PC-3 (cell line): ENCODE data around the gene NEK11. TPM values are rescaled to one million over a fixed set of nuclear protein-coding genes. Genes with fewer than 3 reads are reported as not detected.

Experiments
- ATAC-seq: fragments of 200-7000 bp; cut with Tn5 transposase; 2 replicates; pipeline ENCODE4 v1.9.1; 2020; ENCODE audit warnings: mild to moderate bottlenecking, moderate library complexity
- BruUV-seq: library from RNA; stranded (reverse); fragments of 400-500 nt; replicated peaks from 2 replicates; lab custom pipeline; 2021; lab: Mats Ljungman, UMichigan
- CTCF ChIA-PET: fragments of 300-600 bp; sonication (Branson Sonifier 250); formaldehyde crosslinking; loops from one replicate; lab custom pipeline; 2022; ENCODE audit warnings: antibody characterized with exemption; lab: Charles Lee
- POLR2A ChIA-PET: fragments of 300-600 bp; sonication (Branson Sonifier 250); formaldehyde crosslinking; loops from one replicate; lab custom pipeline; 2022; ENCODE audit warnings: antibody characterized with exemption; ENCODE audit not compliant: unreplicated experiment; lab: Charles Lee
- DNase-seq: peaks from one replicate; pipeline ENCODE4 v3.0.0-alpha.2; 2015
- H2AFZ ChIP-seq: fragments of 300-600 bp; sonication (generic); 2 replicates; pipeline ENCODE4 v1.6.0; 2016; ENCODE audit warnings: antibody characterized with exemption, low read length
- H3F3A ChIP-seq: fragments of 300-600 bp; sonication (generic); one replicate; pipeline ENCODE4 v1.6.0; 2017; ENCODE audit warnings: antibody characterized with exemption, low read length, control low read depth, mild to moderate bottlenecking; ENCODE audit not compliant: unreplicated experiment
- H3K27ac ChIP-seq: fragments of 300-600 bp; sonication (generic); 2 replicates; pipeline ENCODE4 v1.5.1; 2016; ENCODE audit warnings: mild to moderate bottlenecking, low read length
- H3K27me3 ChIP-seq: fragments of 300-600 bp; sonication (generic); 2 replicates; pipeline ENCODE4 v1.6.1; 2016; ENCODE audit warnings: low read length, mixed read lengths
- H3K36me3 ChIP-seq: fragments of 300-600 bp; sonication (generic); 2 replicates; pipeline ENCODE4 v1.6.1; 2016; ENCODE audit warnings: low read depth, mixed run types, low read length, mixed read lengths
- H3K4me1 ChIP-seq: fragments of 300-600 bp; sonication (generic); 2 replicates; pipeline ENCODE4 v1.5.1; 2016; ENCODE audit warnings: low read length; ENCODE audit not compliant: insufficient read depth
- H3K4me2 ChIP-seq: fragments of 300-600 bp; sonication (generic); 2 replicates; pipeline ENCODE4 v1.6.0; 2016; ENCODE audit warnings: low read length
- H3K4me3 ChIP-seq: fragments of 300-600 bp; sonication (generic); 2 replicates; pipeline ENCODE4 v1.5.1; 2016; ENCODE audit warnings: mild to moderate bottlenecking, low read length, mixed read lengths
- H3K79me2 ChIP-seq: fragments of 300-600 bp; sonication (generic); 2 replicates; pipeline ENCODE4 v1.6.1; 2017; ENCODE audit warnings: low read length, mixed read lengths
- H3K9ac ChIP-seq: fragments of 300-600 bp; sonication (generic); 2 replicates; pipeline ENCODE4 v1.6.0; 2016; ENCODE audit warnings: mild to moderate bottlenecking, low read length
- H3K9me2 ChIP-seq: fragments of 300-600 bp; sonication (generic); replicated peaks from 2 replicates; pipeline ENCODE4 v1.6.1; 2016; ENCODE audit warnings: mixed run types, low read length, mixed read lengths
- H3K9me3 ChIP-seq: fragments of 300-600 bp; sonication (generic); 2 replicates; pipeline ENCODE4 v1.6.1; 2016; ENCODE audit warnings: low read length, mixed read lengths
- H4K20me1 ChIP-seq: fragments of 300-600 bp; sonication (generic); 2 replicates; pipeline ENCODE4 v1.6.1; 2016; ENCODE audit warnings: low read length, mixed read lengths
- CTCF ChIP-seq: fragments of 300-600 bp; sonication (generic); conservative IDR thresholded peaks from 2 replicates; pipeline ENCODE4 v1.5.1; 2017; ENCODE audit warnings: antibody characterized with exemption, low read depth, mild to moderate bottlenecking, low read length
- EZH2 ChIP-seq: fragments of 300-600 bp; sonication (generic); IDR thresholded peaks from one replicate; pipeline ENCODE4 v1.6.1; 2017; ENCODE audit warnings: antibody characterized with exemption, mild to moderate bottlenecking, low read length; ENCODE audit not compliant: unreplicated experiment
- EZH2phosphoT487 ChIP-seq: fragments of 300-600 bp; sonication (generic); IDR thresholded peaks from 2 replicates; pipeline ENCODE4 v1.6.1; 2018; ENCODE audit warnings: mild to moderate bottlenecking, antibody characterized with exemption, low read length, borderline replicate concordance
- intact Hi-C: fragments of 100-400 bp; cut with micrococcal nuclease; formaldehyde crosslinking; loops from 2 replicates; pipeline ENCODE4 v1.9.0; 2023
- total RNA-seq: library from RNA; depleted of rRNA; stranded (reverse); fragments of >200 nt; gene quantifications from 2 replicates; pipeline ENCODE4 v1.2.3, GENCODE V29; 2014

Gene NEK11
- total RNA-seq, 1 experiment from 2014 or later, result 3.1 TPM

DNA sequence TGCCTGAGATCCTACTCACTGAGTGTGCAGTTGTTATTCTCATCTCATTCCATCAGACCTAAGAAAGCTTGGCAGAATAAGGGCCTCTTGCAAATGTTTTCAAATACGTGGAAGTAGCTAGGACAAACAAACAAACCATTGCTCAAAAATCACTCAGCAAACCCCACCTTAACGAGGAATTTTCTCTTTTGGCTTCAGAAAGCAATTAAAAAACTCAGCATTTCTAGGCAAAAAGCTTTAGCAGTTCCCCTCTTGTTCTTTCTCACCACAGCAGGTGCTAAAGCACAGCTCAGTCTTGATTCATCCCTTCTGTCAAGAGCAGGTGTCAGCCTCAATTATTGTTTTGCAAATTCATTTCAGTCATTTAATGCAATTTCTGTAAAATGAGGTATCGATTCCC is 296.3 kb downstream of the NEK11 start:
- DNase-seq, result no peak
- ChIA-PET POLR2A (no interaction called here), CTCF (no interaction called here)
- Histone ChIP-seq H2AFZ (no peak overlapping the region), H3K36me3 (no peaks in the 10 kb centered on the region), H3K4me1 (peaks cover 3% of the 10 kb centered on the region; the same call in 1 of the 2 replicates), H3K9me3 (no peaks in the 10 kb centered on the region), H3K9me2 (no peaks in the 10 kb centered on the region), H3K79me2 (no peaks in the 10 kb centered on the region), H3K4me3 (no peak overlapping the region), H3F3A (no peaks in the 10 kb centered on the region), H3K27me3 (no peaks in the 10 kb centered on the region), H4K20me1 (no peaks in the 10 kb centered on the region), H3K9ac (no peak overlapping the region), H3K4me2 (no peak overlapping the region), H3K27ac (no peak overlapping the region)
- no peak for ATAC-seq
- intact Hi-C loops, result no loop called here
- TF ChIP-seq CTCF (no peak), EZH2 (no peak), EZH2phosphoT487 (no peak)
- BruUV-seq, result no TSS peak

DNA sequence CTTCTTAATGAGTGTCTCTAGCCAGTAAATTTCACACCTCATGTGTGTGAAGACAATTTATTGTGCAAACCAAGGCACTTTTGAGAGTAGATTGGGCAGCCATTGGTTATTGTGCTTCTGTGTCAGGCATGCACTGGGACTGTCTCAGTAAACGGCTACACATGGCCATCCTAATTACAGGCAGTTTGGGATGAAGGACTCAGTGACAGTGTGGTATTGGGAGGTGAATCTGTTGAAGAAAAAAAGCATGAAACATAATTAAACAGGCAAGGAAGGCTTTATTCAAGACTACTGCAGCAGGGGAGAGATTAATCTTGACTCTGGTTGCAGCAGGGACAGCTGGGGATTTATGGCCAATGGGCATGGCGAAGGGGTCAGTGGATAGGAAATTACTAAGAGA is 297.1 kb downstream of the NEK11 start:
- no peak overlapping the region for H3K9ac ChIP-seq
- no peaks in the 10 kb centered on the region for H3K36me3 ChIP-seq
- no peaks in the 10 kb centered on the region for H4K20me1 ChIP-seq
- no peaks in the 10 kb centered on the region for H3K9me2 ChIP-seq
- ChIA-PET CTCF (no interaction called here), POLR2A (no interaction called here)
- DNase-seq (no peak), ATAC-seq (no peak)
- no peak overlapping the region for H3K4me3 ChIP-seq
- no peaks in the 10 kb centered on the region for H3K79me2 ChIP-seq
- no peaks in the 10 kb centered on the region for H3K27me3 ChIP-seq
- H3K4me2 ChIP-seq, result no peak overlapping the region
- TF ChIP-seq EZH2 (no peak), EZH2phosphoT487 (no peak), CTCF (no peak)
- H3K4me1 ChIP-seq, result peaks cover 3% of the 10 kb centered on the region; the same call in 1 of the 2 replicates
- intact Hi-C loops, result no loop called here
- no peaks in the 10 kb centered on the region for H3K9me3 ChIP-seq
- H3F3A ChIP-seq, result no peaks in the 10 kb centered on the region
- no peak overlapping the region for H2AFZ ChIP-seq
- H3K27ac ChIP-seq, result no peak overlapping the region
- BruUV-seq, result no TSS peak

DNA sequence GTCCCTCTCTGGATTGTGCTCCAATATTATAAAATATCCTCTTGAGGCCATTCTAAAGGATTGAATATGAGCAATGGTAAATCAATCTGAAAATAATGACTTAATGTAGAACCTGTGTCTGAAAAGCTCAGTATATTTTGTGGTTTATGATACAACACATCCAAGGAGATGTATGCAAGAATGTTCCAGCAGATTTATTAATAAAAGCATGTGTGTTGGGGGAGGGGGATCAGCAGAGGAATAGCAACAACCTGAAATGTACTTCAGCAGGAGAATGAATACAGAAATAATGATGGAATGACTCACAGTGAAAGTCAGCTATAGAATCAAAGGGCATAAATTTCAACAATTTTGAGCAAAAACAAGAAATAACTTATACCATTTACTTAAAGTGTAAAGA is 298.2 kb downstream of the NEK11 start:
- BruUV-seq, result no TSS peak
- H3K4me1 ChIP-seq, result peaks cover 3% of the 10 kb centered on the region; the same call in 1 of the 2 replicates

More for the DNA sequence above, 298.2 kb downstream of the NEK11 start:
- Histone ChIP-seq H3K4me2 (no peak overlapping the region), H4K20me1 (no peaks in the 10 kb centered on the region), H3K27ac (no peak overlapping the region), H3K36me3 (no peaks in the 10 kb centered on the region), H3K9me2 (no peaks in the 10 kb centered on the region), H3K4me3 (no peak overlapping the region), H3K27me3 (no peaks in the 10 kb centered on the region), H3K9ac (no peak overlapping the region), H3F3A (no peaks in the 10 kb centered on the region), H3K79me2 (no peaks in the 10 kb centered on the region), H2AFZ (no peak overlapping the region), H3K9me3 (no peaks in the 10 kb centered on the region)
- CTCF ChIA-PET, result no interaction called here
- no peak for ATAC-seq
- no peak for DNase-seq
- POLR2A ChIA-PET, result no interaction called here
- TF ChIP-seq CTCF (no peak), EZH2 (no peak), EZH2phosphoT487 (no peak)
- intact Hi-C loops, result no loop called here
